HepG2 (cell line): ENCODE measurements around the gene TTC19. TPM values are rescaled to one million over a fixed set of nuclear protein-coding genes. Genes with fewer than 3 reads are reported as not detected.

ENCODE experiments used
- CC2D1A ChIP-seq: sonication (generic); formaldehyde crosslinking; IDR thresholded peaks from 2 replicates; pipeline ENCODE4 v1.8.1; 2023; ENCODE audit warnings: mild to moderate bottlenecking, missing genetic modification reagents
- HHEX ChIP-seq: IDR thresholded peaks from 2 replicates; pipeline ENCODE4 v1.6.1; 2016; ENCODE audit warnings: control low read depth
- HMGA1 ChIP-seq: sonication (generic); formaldehyde crosslinking; conservative IDR thresholded peaks from 2 replicates; pipeline ENCODE4 v1.4.0; 2020; ENCODE audit warnings: missing genetic modification reagents
- NFE2 ChIP-seq: sonication (generic); formaldehyde crosslinking; IDR thresholded peaks from 2 replicates; pipeline ENCODE4 v1.4.0; 2020; ENCODE audit warnings: missing genetic modification reagents
- SMARCE1 ChIP-seq: fragments of 450-650 bp; IDR thresholded peaks from 2 replicates; pipeline ENCODE4 v1.6.1; 2017; ENCODE audit warnings: borderline replicate concordance
- SP5 ChIP-seq: IDR thresholded peaks from 2 replicates; pipeline ENCODE4 v1.6.1; 2016; ENCODE audit warnings: low read depth, borderline replicate concordance
- TBP ChIP-seq: sonication (generic); formaldehyde crosslinking; IDR thresholded peaks from 2 replicates; pipeline ENCODE4 v1.5.0; 2020; ENCODE audit warnings: missing genetic modification reagents
- ZNF205 ChIP-seq: IDR thresholded peaks from 2 replicates; pipeline ENCODE4 v1.6.1; 2018; ENCODE audit warnings: missing biosample characterization, missing genetic modification reagents
- ZNF431 ChIP-seq: sonication (generic); formaldehyde crosslinking; IDR thresholded peaks from 2 replicates; pipeline ENCODE4 v1.9.0; 2022; ENCODE audit warnings: missing genetic modification reagents, low read depth, mild to moderate bottlenecking, borderline replicate concordance
- ZNF432 ChIP-seq: sonication (generic); formaldehyde crosslinking; IDR thresholded peaks from 2 replicates; pipeline ENCODE4 v1.5.0; 2020; ENCODE audit warnings: missing genetic modification reagents, mild to moderate bottlenecking, borderline replicate concordance
- ZNF451 ChIP-seq: sonication (generic); formaldehyde crosslinking; IDR thresholded peaks from 2 replicates; pipeline ENCODE4 v1.5.0; 2020; ENCODE audit warnings: mild to moderate bottlenecking, missing genetic modification reagents
- ZNF530 ChIP-seq: sonication (generic); formaldehyde crosslinking; IDR thresholded peaks from 2 replicates; pipeline ENCODE4 v1.5.0; 2020; ENCODE audit warnings: low read depth, mild to moderate bottlenecking, missing genetic modification reagents
- ZNF780A ChIP-seq: sonication (generic); formaldehyde crosslinking; IDR thresholded peaks from 2 replicates; pipeline ENCODE4 v1.8.0; 2022; ENCODE audit warnings: mild to moderate bottlenecking, missing genetic modification reagents, moderate library complexity
- polyA plus RNA-seq, 8 experiments: library from polyadenylated mRNA; depleted of rRNA in 3 of 8; stranded (reverse) in 7 of 8; unstranded in 1 of 8; fragments of >200 nt; fragmentation: Illumina TruSeq in 4 of 8; extraction: Trizol in 4 of 8; gene quantifications; 2 replicates each; pipeline versions ENCODE4 v1.2.1 to v1.2.3, GENCODE V29; 2011 to 2016; ENCODE audit warnings: low read depth in 4 of 8, missing spikeins in 1 of 8, mixed read lengths in 1 of 8; ENCODE audit not compliant: insufficient read depth in 1 of 8
- total RNA-seq, 5 experiments: library from RNA; depleted of rRNA; stranded (reverse); fragments of >200 nt; fragmentation: Illumina TruSeq; extraction: Trizol; gene quantifications; 2 replicates each; pipeline ENCODE4 v1.2.3, GENCODE V29; 2016; ENCODE audit warnings: low read depth in 1 of 5
- TF ChIP-seq, protein P1 (sequence below): fragments of 450-650 bp; IDR thresholded peaks from 2 replicates; pipeline ENCODE4 v1.6.1; 2016
- TF ChIP-seq, protein P2 (sequence below): sonication (generic); formaldehyde crosslinking; IDR thresholded peaks from 2 replicates; pipeline ENCODE4 v1.5.1; 2020; ENCODE audit warnings: missing genetic modification reagents, mild to moderate bottlenecking, borderline replicate concordance
- TF ChIP-seq, protein P3 (sequence below): sonication (generic); formaldehyde crosslinking; IDR thresholded peaks from 2 replicates; pipeline ENCODE4 v1.4.0; 2020; ENCODE audit warnings: mild to moderate bottlenecking, missing genetic modification reagents
- TF ChIP-seq, protein P4 (sequence below): sonication (generic); formaldehyde crosslinking; IDR thresholded peaks from 2 replicates; pipeline ENCODE4 v1.4.0; 2020; ENCODE audit warnings: missing genetic modification reagents, borderline replicate concordance
- TF ChIP-seq, protein P5 (sequence below): sonication (generic); formaldehyde crosslinking; IDR thresholded peaks from 2 replicates; pipeline ENCODE4 v1.5.0; 2020; ENCODE audit warnings: missing genetic modification reagents, mild to moderate bottlenecking, borderline replicate concordance

Gene TTC19
- total and polyA plus RNA-seq, 2 of the 13 experiments (the other 11 are each of a cell fraction or from before 2014, with no cell fraction given) = 4.4 to 24.3 TPM

DNA sequence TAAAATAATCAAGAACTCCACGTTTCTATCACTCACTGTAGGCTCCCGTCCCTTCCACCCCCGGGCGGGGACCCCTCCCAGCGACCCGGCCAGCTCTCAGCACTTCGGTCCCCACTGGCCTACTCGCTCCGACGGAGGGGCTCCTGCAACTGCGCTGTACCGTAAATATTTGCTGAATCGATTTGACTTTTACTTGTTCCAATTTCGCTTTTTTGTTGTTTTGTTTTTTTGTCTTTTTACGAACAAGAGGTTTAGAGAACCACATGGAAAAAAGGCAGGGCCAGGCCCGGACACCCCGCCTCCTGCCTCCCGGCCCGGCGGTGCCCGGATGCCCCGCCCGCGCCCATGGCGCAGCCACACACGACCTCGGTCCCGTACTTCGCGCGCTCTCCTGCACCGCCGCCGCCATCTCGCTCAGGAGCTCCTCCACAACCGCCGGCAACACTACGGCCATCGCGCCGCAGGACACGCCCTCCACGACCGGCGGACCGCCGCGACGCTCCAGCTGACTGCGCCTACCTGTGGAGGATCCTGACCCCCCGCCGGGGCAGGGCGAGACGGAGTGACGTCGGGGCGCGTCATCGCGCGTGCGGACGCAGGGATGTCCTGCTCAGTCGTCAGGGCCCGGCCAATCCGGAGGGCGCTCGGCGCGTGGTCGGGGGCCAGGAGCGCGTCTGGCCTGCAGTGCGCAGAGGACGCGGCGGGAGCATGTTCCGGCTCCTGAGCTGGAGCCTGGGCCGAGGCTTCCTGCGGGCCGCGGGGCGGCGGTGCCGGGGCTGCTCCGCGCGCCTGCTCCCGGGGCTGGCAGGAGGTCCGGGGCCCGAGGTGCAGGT is at the start of gene TTC19, which contains the start of gene ZSWIM7 (continued):
- TF ChIP-seq TBP (CRISPR knock-in tag) (no peak), CC2D1A (CRISPR knock-in tag) (no peak), HHEX (no peak), ZNF451 (CRISPR knock-in tag) (peak; percentile 91), ZNF432 (CRISPR knock-in tag) (no peak), ZNF205 (CRISPR knock-in tag) (peak; percentile 76; the same call in 1 of the 2 replicates), ZNF431 (CRISPR knock-in tag) (no peak; the same call in 1 of the 2 replicates), HMGA1 (CRISPR knock-in tag) (no peak), SMARCE1 (no peak), SP5 (CRISPR knock-in tag) (peak; percentile 61; the same call in 1 of the 2 replicates), ZNF780A (peak; percentile 97; the same call in 1 of the 2 replicates), ZNF530 (no peak), NFE2 (CRISPR knock-in tag) (no peak)
- TF ChIP-seq, protein P1, sequence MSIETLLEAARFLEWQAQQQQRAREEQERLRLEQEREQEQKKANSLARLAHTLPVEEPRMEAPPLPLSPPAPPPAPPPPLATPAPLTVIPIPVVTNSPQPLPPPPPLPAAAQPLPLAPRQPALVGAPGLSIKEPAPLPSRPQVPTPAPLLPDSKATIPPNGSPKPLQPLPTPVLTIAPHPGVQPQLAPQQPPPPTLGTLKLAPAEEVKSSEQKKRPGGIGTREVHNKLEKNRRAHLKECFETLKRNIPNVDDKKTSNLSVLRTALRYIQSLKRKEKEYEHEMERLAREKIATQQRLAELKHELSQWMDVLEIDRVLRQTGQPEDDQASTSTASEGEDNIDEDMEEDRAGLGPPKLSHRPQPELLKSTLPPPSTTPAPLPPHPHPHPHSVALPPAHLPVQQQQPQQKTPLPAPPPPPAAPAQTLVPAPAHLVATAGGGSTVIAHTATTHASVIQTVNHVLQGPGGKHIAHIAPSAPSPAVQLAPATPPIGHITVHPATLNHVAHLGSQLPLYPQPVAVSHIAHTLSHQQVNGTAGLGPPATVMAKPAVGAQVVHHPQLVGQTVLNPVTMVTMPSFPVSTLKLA = peak; percentile 67
- TF ChIP-seq, protein P2, sequence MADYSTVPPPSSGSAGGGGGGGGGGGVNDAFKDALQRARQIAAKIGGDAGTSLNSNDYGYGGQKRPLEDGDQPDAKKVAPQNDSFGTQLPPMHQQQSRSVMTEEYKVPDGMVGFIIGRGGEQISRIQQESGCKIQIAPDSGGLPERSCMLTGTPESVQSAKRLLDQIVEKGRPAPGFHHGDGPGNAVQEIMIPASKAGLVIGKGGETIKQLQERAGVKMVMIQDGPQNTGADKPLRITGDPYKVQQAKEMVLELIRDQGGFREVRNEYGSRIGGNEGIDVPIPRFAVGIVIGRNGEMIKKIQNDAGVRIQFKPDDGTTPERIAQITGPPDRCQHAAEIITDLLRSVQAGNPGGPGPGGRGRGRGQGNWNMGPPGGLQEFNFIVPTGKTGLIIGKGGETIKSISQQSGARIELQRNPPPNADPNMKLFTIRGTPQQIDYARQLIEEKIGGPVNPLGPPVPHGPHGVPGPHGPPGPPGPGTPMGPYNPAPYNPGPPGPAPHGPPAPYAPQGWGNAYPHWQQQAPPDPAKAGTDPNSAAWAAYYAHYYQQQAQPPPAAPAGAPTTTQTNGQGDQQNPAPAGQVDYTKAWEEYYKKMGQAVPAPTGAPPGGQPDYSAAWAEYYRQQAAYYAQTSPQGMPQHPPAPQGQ (CRISPR knock-in tag) = peak; percentile 63; the same call in 1 of the 2 replicates
- TF ChIP-seq, protein P3, sequence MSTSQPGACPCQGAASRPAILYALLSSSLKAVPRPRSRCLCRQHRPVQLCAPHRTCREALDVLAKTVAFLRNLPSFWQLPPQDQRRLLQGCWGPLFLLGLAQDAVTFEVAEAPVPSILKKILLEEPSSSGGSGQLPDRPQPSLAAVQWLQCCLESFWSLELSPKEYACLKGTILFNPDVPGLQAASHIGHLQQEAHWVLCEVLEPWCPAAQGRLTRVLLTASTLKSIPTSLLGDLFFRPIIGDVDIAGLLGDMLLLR (CRISPR knock-in tag) = peak; percentile 86; the same call in 1 of the 2 replicates
- TF ChIP-seq, protein P4, sequence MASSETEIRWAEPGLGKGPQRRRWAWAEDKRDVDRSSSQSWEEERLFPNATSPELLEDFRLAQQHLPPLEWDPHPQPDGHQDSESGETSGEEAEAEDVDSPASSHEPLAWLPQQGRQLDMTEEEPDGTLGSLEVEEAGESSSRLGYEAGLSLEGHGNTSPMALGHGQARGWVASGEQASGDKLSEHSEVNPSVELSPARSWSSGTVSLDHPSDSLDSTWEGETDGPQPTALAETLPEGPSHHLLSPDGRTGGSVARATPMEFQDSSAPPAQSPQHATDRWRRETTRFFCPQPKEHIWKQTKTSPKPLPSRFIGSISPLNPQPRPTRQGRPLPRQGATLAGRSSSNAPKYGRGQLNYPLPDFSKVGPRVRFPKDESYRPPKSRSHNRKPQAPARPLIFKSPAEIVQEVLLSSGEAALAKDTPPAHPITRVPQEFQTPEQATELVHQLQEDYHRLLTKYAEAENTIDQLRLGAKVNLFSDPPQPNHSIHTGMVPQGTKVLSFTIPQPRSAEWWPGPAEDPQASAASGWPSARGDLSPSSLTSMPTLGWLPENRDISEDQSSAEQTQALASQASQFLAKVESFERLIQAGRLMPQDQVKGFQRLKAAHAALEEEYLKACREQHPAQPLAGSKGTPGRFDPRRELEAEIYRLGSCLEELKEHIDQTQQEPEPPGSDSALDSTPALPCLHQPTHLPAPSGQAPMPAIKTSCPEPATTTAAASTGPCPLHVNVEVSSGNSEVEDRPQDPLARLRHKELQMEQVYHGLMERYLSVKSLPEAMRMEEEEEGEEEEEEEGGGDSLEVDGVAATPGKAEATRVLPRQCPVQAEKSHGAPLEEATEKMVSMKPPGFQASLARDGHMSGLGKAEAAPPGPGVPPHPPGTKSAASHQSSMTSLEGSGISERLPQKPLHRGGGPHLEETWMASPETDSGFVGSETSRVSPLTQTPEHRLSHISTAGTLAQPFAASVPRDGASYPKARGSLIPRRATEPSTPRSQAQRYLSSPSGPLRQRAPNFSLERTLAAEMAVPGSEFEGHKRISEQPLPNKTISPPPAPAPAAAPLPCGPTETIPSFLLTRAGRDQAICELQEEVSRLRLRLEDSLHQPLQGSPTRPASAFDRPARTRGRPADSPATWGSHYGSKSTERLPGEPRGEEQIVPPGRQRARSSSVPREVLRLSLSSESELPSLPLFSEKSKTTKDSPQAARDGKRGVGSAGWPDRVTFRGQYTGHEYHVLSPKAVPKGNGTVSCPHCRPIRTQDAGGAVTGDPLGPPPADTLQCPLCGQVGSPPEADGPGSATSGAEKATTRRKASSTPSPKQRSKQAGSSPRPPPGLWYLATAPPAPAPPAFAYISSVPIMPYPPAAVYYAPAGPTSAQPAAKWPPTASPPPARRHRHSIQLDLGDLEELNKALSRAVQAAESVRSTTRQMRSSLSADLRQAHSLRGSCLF = no peak
- TF ChIP-seq, protein P5, sequence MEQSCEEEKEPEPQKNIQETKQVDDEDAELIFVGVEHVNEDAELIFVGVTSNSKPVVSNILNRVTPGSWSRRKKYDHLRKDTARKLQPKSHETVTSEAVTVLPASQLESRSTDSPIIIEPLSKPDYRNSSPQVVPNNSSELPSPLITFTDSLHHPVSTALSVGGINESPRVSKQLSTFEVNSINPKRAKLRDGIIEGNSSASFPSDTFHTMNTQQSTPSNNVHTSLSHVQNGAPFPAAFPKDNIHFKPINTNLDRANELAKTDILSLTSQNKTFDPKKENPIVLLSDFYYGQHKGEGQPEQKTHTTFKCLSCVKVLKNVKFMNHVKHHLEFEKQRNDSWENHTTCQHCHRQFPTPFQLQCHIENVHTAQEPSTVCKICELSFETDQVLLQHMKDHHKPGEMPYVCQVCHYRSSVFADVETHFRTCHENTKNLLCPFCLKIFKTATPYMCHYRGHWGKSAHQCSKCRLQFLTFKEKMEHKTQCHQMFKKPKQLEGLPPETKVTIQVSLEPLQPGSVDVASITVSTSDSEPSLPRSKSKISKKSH (CRISPR knock-in tag) = no peak; the same call in 1 of the 2 replicates
